Stimulated activated CD8-positive, alpha-beta memory T cell treated with anti-CD3 and anti-CD28 coated beads, Interleukin-15, amount 100 ng/mL, for 24 hours (primary cell): ENCODE measurements around the gene ABI2.

Experiments used
- DNase-seq: peaks from one replicate; pipeline ENCODE4 v3.0.0-alpha.2; 2020; ENCODE audit warnings: low read depth

The ABI2 gene

DNA sequence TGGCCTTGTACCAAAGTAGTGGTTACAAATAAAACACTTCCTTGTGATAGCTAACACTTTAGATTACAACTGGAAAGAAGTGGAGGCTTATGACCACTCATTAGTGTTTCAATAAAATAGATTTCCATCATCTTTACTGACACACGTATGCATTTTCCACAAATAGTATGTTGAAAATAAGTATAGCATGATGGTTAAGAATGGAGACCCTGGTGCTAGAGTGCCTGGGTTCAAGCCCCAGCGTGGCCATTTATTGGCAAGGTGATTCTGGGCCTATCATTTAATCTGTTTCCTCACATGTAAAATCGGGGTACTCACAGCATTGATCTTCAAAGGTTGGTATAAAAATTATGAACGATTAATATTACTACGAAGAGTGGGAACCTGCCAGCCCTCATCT lies 152.4 kb downstream of the ABI2 start:
- DNase-seq: no peak

DNA sequence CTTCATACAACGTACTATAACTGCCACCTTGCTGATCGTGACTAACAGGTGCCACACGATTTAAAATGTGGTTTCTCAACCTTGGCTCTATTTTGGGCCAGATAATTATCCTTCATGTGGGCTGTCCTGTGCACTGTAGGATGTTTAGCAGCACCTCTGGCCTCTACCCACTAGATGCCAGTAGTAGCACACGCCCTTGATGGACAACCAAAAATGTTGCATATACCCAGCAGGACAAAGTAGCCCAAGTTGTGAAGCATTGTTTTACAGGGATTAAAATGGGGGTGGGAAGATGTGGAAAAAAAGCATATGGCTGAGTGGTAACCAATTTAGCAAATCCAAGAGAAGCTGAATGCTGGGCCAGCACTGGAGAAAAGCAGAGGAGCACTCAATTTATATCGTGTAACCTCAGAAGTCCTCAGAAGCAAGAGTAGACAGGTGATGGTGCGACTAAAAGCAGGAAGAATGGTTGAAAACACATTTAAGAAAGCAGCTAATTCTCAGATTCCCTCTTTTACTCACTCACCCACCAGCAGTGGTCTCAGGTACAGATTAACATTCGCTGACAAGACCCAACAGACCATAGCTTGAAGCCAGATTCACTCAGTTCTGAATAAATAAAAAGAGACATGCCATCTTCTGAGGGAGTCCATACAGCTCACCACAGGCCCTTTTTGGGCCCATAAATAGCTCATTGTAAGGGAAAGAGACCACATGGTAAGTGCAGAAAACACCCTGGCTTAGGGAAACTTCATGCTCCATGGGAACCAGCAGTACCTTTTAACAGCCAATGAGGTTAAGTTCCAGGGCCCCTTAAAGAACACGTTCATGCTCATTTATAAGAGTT lies 156.3 kb downstream of the ABI2 start:
- no peak for DNase-seq

DNA sequence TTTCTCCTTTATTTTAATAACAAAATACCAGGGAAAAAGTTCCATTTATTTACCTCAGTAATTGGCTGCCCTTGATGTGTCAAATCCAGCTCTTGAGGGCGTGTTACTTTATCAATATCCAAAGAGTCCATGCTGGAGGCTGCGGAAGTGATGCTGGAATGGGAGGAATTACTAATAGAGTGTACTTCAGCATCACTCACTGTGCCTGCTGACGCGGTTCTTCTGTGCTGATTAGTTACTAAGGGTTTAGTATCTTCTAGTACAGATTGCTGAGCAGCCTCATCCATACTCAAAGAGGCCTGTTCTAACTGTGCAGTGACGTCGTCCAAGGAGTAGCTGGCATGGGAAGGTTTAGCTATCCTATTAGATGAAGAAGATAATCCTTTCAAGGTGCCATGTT lies 161.3 kb downstream of the ABI2 start:
- no peak for DNase-seq

DNA sequence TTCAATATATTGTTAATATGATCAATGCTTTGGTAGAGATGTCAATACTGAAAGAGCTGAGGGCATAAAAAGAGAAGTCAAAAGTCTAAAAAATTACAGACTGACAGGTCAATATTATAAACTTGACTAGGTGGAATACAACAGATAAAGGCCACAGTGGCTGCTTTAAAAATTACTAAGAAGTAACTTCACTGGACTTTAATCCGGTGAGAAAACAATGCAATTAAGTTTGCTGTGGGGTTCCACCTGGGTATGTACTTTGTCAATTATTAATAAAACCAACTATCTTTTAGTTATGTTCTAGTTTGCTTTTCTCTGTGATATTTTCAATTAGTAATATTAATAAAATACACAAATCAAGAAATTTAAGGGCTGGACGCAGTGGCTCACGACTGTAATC lies 162.2 kb downstream of the ABI2 start:
- no peak for DNase-seq

DNA sequence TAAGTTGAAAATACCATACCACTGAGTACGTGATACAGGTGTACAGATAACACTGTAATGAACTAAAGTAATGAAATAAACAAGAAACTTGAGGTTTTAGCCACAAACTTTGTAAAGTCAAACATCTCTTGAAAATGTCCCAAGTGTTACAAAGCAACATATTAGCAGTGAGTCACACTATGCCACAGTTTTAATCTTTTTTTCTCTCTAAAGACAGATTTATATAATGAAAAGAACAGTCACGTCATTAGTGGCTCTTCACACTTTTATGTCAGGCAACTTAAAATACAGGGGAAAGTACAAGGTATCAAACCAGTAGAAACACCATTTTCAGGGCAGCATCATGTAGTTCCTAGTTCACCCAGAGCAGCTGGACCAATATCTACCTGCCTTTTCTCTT lies 164.8 kb downstream of the ABI2 start:
- DNase-seq: no peak
